HFFc6 (cell line): ENCODE results near the gene JUNB. TPM values are rescaled to one million over a fixed set of nuclear protein-coding genes. Genes with fewer than 3 reads are reported as not detected.
A peak's percentile ranks its signal among the peaks of the same experiment; 100 is the strongest.

Source experiments
- DNase-seq: peaks from one replicate; pipeline ENCODE4 v3.0.0-alpha.2; 2018
- H3K27ac Mint-ChIP-seq: 2 replicates; pipeline ENCODE4 v1.8.0; 2020; ENCODE audit warnings: mild to moderate bottlenecking, mixed read lengths
- H3K27me3 Mint-ChIP-seq: 2 replicates; pipeline ENCODE4 v1.8.0; 2021; ENCODE audit warnings: mild to moderate bottlenecking, moderate library complexity, mixed read lengths; ENCODE audit not compliant: insufficient read depth
- H3K36me3 Mint-ChIP-seq: 2 replicates; pipeline ENCODE4 v1.8.0; 2021; ENCODE audit warnings: low read depth, mixed read lengths
- H3K4me1 Mint-ChIP-seq: 2 replicates; pipeline ENCODE4 v1.8.0; 2020; ENCODE audit warnings: low read depth, mixed read lengths
- H3K4me3 Mint-ChIP-seq: 2 replicates; pipeline ENCODE4 v1.8.0; 2020; ENCODE audit warnings: mild to moderate bottlenecking, moderate library complexity, mixed read lengths
- H3K9me3 Mint-ChIP-seq: 2 replicates; pipeline ENCODE4 v1.8.0; 2020; ENCODE audit warnings: mild to moderate bottlenecking, mixed read lengths
- total RNA-seq, 6 experiments: library from RNA; stranded (reverse); fragmentation: NEBNext Ultra II Directional; extraction: Animal tissue kit (Norgen Biotek cat#: 25700); gene quantifications; 2 replicates in 1 of 6; 3 replicates in 5 of 6; pipeline ENCODE4 v1.2.3, GENCODE V29; 2021
- TF ChIP-seq, protein P1 (sequence below): fragments of 200-600 bp; sonication (generic); IDR thresholded peaks from 2 replicates; pipeline ENCODE4 v1.5.0; 2021; ENCODE audit warnings: antibody characterized with exemption, mild to moderate bottlenecking

The JUNB gene
- total RNA-seq, 6 experiments from 2014 or later = 52.1 to 89.2 (median 83.8) TPM

GRCh38 chr19:12825254-12826131 lies 34.2 kb downstream of the JUNB start:
- no peaks in the 10 kb centered on the region for H3K4me1 Mint-ChIP-seq
- H3K27ac Mint-ChIP-seq = no peak overlapping the region
- TF ChIP-seq, protein P1, sequence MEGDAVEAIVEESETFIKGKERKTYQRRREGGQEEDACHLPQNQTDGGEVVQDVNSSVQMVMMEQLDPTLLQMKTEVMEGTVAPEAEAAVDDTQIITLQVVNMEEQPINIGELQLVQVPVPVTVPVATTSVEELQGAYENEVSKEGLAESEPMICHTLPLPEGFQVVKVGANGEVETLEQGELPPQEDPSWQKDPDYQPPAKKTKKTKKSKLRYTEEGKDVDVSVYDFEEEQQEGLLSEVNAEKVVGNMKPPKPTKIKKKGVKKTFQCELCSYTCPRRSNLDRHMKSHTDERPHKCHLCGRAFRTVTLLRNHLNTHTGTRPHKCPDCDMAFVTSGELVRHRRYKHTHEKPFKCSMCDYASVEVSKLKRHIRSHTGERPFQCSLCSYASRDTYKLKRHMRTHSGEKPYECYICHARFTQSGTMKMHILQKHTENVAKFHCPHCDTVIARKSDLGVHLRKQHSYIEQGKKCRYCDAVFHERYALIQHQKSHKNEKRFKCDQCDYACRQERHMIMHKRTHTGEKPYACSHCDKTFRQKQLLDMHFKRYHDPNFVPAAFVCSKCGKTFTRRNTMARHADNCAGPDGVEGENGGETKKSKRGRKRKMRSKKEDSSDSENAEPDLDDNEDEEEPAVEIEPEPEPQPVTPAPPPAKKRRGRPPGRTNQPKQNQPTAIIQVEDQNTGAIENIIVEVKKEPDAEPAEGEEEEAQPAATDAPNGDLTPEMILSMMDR = peak; percentile 58
- no peak for DNase-seq
- H3K36me3 Mint-ChIP-seq = peaks cover 6% of the 10 kb centered on the region
- H3K4me3 Mint-ChIP-seq = no peak overlapping the region
- peaks cover 6% of the 10 kb centered on the region; the same call in 1 of the 2 replicates for H3K27me3 Mint-ChIP-seq
- 0 out of 2 replicates have a peak, but pooled peaks cover 4% of the 10 kb centered on the region for H3K9me3 Mint-ChIP-seq

GRCh38 chr19:12828494-12828893 lies 37.2 kb downstream of the JUNB start:
- Mint-ChIP-seq H3K27me3 (peaks cover 12% of the 10 kb centered on the region), H3K27ac (no peak overlapping the region), H3K4me3 (no peak overlapping the region), H3K4me1 (peaks cover 6% of the 10 kb centered on the region; the same call in 1 of the 2 replicates), H3K36me3 (no peaks in the 10 kb centered on the region), H3K9me3 (no peaks in the 10 kb centered on the region)
- TF ChIP-seq, protein P1 = no peak
- no peak for DNase-seq

DNA sequence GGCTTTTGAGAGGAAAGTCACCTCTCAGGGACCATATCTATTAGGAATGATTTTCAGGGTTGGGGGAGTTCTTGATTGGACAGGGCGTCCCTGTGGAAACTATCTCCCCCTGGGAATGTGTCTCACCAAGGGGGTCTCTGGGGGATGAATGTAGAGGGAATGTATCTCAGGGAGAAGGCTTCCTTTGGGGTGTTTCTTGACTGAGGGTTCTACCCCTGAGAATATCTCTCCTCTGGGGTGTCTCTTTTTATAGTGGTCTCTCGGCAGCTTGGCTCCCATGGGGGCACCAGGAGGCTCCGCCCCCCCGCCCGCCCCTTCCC lies 42.1 kb downstream of the JUNB start:
- H3K4me3 Mint-ChIP-seq = peak overlapping the region; percentile 5; the same call in 1 of the 2 replicates
- no peaks in the 10 kb centered on the region for H3K9me3 Mint-ChIP-seq
- H3K4me1 Mint-ChIP-seq = peaks cover 17% of the 10 kb centered on the region; the same call in 1 of the 2 replicates
- DNase-seq = no peak
- H3K27ac Mint-ChIP-seq = no peak overlapping the region
- H3K27me3 Mint-ChIP-seq = peaks cover 39% of the 10 kb centered on the region
- TF ChIP-seq, protein P1 = no peak
- no peaks in the 10 kb centered on the region for H3K36me3 Mint-ChIP-seq

DNA sequence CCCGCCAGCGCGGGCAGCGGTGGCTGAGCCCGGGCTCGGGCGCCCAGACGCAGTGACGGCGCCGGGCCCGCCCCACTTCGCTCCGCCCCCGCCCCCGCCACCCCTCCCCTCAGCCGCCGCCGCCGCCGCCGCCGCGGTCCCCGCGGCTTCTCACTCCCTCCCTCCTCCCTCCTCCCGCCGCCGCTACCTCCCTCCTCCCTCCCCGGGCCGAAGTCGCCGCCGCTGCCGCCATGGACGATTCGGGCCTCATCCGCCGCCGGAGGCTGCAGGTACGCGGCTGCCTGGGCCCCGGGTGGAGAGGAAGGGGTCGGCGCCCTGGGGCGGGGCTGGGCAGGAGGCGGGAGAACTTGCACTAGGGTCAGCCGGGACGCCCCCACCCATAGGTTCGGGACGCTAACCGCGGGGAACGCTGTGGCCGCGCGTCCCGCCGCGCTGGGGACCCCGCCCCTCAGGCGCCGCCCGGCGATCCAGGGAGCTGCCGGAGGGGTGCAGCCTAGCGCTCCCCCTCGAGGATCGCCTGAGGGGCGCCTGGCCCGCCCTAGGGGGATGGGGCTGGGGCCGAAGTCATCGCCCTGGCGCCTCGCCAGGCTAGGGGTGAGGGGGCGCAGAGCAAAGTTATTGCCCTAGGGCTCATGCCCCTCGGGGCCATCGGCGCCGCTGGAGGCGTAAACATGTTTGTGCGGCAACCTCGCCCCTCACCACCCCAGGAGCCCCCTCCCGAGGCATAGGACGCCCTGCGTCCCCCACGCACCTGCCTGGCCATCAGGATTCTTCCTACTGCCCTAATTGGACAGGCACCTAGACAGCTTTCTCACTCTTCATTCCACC lies 42.7 kb downstream of the JUNB start:
- TF ChIP-seq, protein P1 = no peak
- no peak for DNase-seq
- Mint-ChIP-seq H3K4me3 (no peak overlapping the region), H3K36me3 (no peaks in the 10 kb centered on the region), H3K27ac (no peak overlapping the region), H3K27me3 (peaks cover 42% of the 10 kb centered on the region), H3K4me1 (peaks cover 17% of the 10 kb centered on the region; the same call in 1 of the 2 replicates), H3K9me3 (no peaks in the 10 kb centered on the region)

DNA sequence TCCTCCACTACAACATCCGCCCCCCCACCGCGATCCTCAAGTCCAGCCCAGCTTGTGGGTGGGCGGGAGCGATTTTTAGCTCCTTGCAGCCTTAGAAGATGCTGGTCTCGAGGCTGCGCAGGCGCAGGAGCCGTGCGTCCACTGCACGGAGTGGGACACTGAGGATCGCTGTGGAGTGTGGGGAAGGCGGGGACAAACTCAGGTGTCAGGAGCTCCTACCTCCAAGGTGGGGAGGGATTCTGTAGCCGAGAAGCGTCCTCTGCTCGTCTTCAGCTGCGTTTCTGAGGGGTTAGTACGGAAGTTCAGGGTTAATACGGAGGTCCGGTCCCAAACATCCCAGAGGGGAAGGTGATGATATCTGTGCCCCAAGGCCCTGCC lies 43.3 kb downstream of the JUNB start, which contains the start of gene RTBDN:
RTBDN (minus strand) TSS at position 14 of the 378 bp plus-strand sequence. CDS start 4,600 bp downstream, outside the sequence.
- no peak within 1 kb of the TSS; the same call in 1 of the 2 replicates for H3K4me3 Mint-ChIP-seq
- H3K27ac Mint-ChIP-seq = no peak within 1 kb of the TSS
- no peak for DNase-seq
- no peaks in the 10 kb centered on the region for H3K36me3 Mint-ChIP-seq
- H3K9me3 Mint-ChIP-seq = no peaks in the 10 kb centered on the region
- TF ChIP-seq, protein P1 = no peak
- H3K27me3 Mint-ChIP-seq = peaks cover 48% of the 10 kb centered on the region
- peaks cover 17% of the 10 kb centered on the region; the same call in 1 of the 2 replicates for H3K4me1 Mint-ChIP-seq
